GM06990 (cell line): ENCODE measurements around the gene FUT7.
"Not testable (repeated sequence)": the region's sequence is repeated elsewhere in the genome, so short reads cannot be mapped to it uniquely, and the experiment has no call there.

ENCODE experiments used
- DNase-seq: peaks from one replicate; pipeline ENCODE4 v3.0.0-alpha.2; 2011; ENCODE audit not compliant: insufficient read length; ENCODE audit errors: extremely low read depth
- H3K27me3 ChIP-seq: replicated peaks from 2 replicates; pipeline ENCODE4 v1.6.0; 2011; ENCODE audit warnings: low read length; ENCODE audit not compliant: control insufficient read depth, insufficient read depth
- H3K36me3 ChIP-seq: 2 replicates; pipeline ENCODE4 v1.5.1; 2011; ENCODE audit warnings: low read length; ENCODE audit not compliant: control insufficient read depth, insufficient read depth
- H3K4me3 ChIP-seq: replicated peaks from 2 replicates; pipeline ENCODE4 v1.5.1; 2011; ENCODE audit warnings: low read depth, mild to moderate bottlenecking, control low read depth, low read length
- TF ChIP-seq, protein P1 (sequence below): IDR thresholded peaks from 2 replicates; pipeline ENCODE4 v1.5.1; 2011; ENCODE audit warnings: low read length, control low read depth, mild to moderate bottlenecking, inconsistent platforms; ENCODE audit not compliant: insufficient read depth, poor library complexity, severe bottlenecking

FUT7 gene

DNA sequence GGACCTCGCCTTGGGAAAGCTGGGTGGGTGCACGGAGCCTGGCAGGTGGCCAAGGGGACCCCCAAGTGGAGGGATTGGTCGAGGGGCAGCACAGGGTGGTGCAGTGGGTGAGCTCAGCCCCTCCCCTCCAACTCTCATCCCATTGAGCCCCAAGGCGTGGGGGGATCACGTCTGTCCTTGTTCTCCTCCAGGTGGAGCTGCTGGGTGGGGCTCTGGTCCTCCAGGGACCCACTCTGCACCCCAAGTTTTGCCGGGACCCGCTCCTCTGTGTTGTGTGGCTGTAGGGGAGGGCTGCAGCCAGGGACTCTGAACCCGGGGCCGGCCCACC lies 3.6 kb upstream of the FUT7 start:
- Histone ChIP-seq H3K4me3 (no peak overlapping the region), H3K36me3 (no peaks in the 10 kb centered on the region), H3K27me3 (no peaks in the 10 kb centered on the region)
- no peak for DNase-seq
- TF ChIP-seq, protein P1, sequence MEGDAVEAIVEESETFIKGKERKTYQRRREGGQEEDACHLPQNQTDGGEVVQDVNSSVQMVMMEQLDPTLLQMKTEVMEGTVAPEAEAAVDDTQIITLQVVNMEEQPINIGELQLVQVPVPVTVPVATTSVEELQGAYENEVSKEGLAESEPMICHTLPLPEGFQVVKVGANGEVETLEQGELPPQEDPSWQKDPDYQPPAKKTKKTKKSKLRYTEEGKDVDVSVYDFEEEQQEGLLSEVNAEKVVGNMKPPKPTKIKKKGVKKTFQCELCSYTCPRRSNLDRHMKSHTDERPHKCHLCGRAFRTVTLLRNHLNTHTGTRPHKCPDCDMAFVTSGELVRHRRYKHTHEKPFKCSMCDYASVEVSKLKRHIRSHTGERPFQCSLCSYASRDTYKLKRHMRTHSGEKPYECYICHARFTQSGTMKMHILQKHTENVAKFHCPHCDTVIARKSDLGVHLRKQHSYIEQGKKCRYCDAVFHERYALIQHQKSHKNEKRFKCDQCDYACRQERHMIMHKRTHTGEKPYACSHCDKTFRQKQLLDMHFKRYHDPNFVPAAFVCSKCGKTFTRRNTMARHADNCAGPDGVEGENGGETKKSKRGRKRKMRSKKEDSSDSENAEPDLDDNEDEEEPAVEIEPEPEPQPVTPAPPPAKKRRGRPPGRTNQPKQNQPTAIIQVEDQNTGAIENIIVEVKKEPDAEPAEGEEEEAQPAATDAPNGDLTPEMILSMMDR, result no peak

- Histone ChIP-seq H3K27me3 (no peaks in the 10 kb centered on the region), H3K36me3 (no peaks in the 10 kb centered on the region), H3K4me3 (peak overlapping the region; percentile 31)
- TF ChIP-seq, protein P1, result peak; percentile 96
- peak; percentile 85 for DNase-seq
These were observed 3.0 kb upstream of the FUT7 start for GRCh38 chr9:137034709-137035506.

DNA sequence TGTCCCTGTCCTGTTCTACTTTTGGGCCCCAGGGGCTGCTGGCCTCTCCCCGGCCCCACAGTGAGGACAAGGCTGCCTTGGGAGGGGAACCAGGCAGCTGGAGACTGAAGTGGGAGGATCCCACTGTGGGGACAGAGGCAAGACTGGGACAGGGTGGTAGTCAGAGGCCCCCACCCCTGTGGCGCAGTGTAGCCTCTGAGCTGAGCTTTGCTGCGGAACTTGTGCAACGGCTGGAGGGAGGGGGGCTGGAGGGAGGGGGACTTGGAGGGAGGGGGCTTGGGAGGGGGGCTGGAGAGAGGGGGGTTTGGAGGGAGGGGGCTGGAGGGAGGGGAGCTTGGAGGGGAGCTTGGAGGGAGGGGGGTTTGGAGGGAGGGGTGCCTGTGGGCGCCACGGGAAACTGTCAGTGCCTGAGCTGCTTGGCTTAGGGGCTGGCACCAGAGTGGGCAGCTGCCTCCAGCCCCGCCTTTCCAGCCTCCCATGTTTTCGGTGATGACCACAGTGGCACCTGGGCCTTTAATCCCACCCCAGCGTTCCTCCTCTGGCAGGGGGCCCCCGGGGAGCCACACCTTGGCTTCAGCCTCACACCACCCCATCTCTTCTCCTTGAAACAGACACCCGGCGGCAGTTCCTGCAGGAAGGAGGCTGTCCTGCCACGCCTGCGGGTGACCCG lies 2.3 kb upstream of the FUT7 start:
- no peaks in the 10 kb centered on the region for H3K27me3 ChIP-seq
- H3K36me3 ChIP-seq, result no peaks in the 10 kb centered on the region
- TF ChIP-seq, protein P1, result no peak
- H3K4me3 ChIP-seq, result peak overlapping the region; percentile 51
- no peak for DNase-seq

GRCh38 chr9:137033481-137033880 lies 1.6 kb upstream of the FUT7 start:
- not testable (repeated sequence) for H3K27me3 ChIP-seq, DNase-seq, H3K36me3 ChIP-seq
- H3K4me3 ChIP-seq, result peak overlapping the region; percentile 51

DNA sequence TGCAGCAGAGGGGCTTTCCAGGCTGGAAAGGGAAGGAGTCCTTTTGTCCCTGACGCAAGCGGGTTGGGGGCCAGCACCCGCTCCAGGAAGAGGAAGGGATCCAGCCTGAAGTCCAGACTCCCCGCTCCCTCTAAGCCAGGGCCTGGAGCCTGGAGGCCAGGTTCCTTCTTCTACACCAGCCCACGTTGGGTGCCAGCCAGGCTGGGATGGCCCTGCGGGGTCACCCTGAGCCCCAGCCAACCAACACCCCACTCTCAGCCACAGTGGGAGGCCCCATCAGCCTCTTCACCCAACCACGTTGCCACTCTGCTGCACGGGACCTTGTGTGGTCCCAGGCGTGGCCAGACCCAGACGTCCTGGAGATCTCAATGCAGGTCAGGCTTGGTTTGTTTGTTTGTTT lies 970 bp upstream of the FUT7 start:
- Histone ChIP-seq H3K4me3 (peak overlapping the region; percentile 51), H3K36me3 (no peaks in the 10 kb centered on the region), H3K27me3 (no peaks in the 10 kb centered on the region)
- DNase-seq, result peak; percentile 69
- TF ChIP-seq, protein P1, result no peak
